Measurements from ENCODE around the gene MRPL12. TPM values are rescaled to one million over a fixed set of nuclear protein-coding genes. Genes with fewer than 3 reads are reported as not detected.

The MRPL12 gene
- total RNA-seq, 4 donors from 2014 or later, result 75.4 to 206 (median 114) TPM

DNA sequence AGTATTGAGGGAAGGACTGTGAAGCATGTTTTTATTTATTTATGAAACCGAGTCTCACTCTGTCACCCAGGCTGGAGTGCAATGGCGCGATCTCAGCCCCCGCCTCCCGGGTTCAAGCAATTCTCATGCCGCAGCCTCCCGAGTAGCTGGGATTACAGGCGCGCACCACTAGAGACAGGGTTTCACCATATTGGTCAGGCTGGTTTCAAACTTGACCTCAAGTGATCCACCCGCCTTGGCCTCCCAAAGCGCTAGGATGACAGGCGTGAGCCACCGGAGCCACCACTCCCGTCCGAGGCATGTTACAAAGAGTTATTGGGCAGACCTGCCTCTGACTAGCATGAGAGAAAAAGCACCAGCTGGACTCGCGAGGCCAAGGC lies 3.1 kb downstream of the MRPL12 start:
- Histone ChIP-seq H3K36me3 (peaks cover 0 to 11% (median 5%) of the 10 kb centered on the region in 4 donors), H3K27me3 (no peaks in the 10 kb centered on the region), H3K4me3 (no peak overlapping the region), H3K9me3 (no peaks in the 10 kb centered on the region), H3K27ac (no peak overlapping the region), H3K4me1 (peaks cover 35 to 48% (median 44%) of the 10 kb centered on the region in 4 donors)
- intact Hi-C loops (cut with DNase I; ENCODE audit: low total_unique reads), result no loop called here
- WGBS, 2 donors (ENCODE audit: low coverage in 1 of 2), result 94% methylated on average over 17 of the region's 17 CpGs; no CpG with 5 or more reads in 1 of the 2 donors
- in situ Hi-C loops (cut with MboI; ENCODE audit: low pct_ligation_motif_present in 1 of 4, low pct_unique_long_range_greater_than_20kb in 1 of 4, low sequenced_read_pairs in 3 of 4), result no loop called here
- no peak for DNase-seq
- no peak for TF ChIP-seq POLR2AphosphoS5 (IDR thresholded peaks at IDR 0.05)
- no peak for TF ChIP-seq CTCF (IDR thresholded peaks at IDR 0.05)
- no peak for TF ChIP-seq POLR2A (IDR thresholded peaks at IDR 0.05)
- TF ChIP-seq EP300 (IDR thresholded peaks at IDR 0.05; ENCODE audit: low read depth), result no peak

GRCh38 chr17:81706757-81707624 lies 3.8 kb downstream of the MRPL12 start:
- Histone ChIP-seq H3K36me3 (peaks cover 0 to 11% (median 5%) of the 10 kb centered on the region in 4 donors), H3K4me1 (peaks cover 29 to 48% (median 41%) of the 10 kb centered on the region in 4 donors), H3K27me3 (no peaks in the 10 kb centered on the region), H3K27ac (no peak overlapping the region), H3K4me3 (no peak overlapping the region), H3K9me3 (no peaks in the 10 kb centered on the region)
- no peak for DNase-seq
- no peak for TF ChIP-seq CTCF (IDR thresholded peaks at IDR 0.05)
- TF ChIP-seq POLR2A (IDR thresholded peaks at IDR 0.05), result no peak
- TF ChIP-seq POLR2AphosphoS5 (IDR thresholded peaks at IDR 0.05), result no peak
- TF ChIP-seq EP300 (IDR thresholded peaks at IDR 0.05; ENCODE audit: low read depth), result no peak
- intact Hi-C loops (cut with DNase I; ENCODE audit: low total_unique reads), result no loop called here
- WGBS, 2 donors (ENCODE audit: low coverage in 1 of 2), result 92% methylated on average over 54 of the region's 54 CpGs; no CpG with 5 or more reads in 1 of the 2 donors
- in situ Hi-C loops (cut with MboI; ENCODE audit: low pct_ligation_motif_present in 1 of 4, low pct_unique_long_range_greater_than_20kb in 1 of 4, low sequenced_read_pairs in 3 of 4), result no loop called here

DNA sequence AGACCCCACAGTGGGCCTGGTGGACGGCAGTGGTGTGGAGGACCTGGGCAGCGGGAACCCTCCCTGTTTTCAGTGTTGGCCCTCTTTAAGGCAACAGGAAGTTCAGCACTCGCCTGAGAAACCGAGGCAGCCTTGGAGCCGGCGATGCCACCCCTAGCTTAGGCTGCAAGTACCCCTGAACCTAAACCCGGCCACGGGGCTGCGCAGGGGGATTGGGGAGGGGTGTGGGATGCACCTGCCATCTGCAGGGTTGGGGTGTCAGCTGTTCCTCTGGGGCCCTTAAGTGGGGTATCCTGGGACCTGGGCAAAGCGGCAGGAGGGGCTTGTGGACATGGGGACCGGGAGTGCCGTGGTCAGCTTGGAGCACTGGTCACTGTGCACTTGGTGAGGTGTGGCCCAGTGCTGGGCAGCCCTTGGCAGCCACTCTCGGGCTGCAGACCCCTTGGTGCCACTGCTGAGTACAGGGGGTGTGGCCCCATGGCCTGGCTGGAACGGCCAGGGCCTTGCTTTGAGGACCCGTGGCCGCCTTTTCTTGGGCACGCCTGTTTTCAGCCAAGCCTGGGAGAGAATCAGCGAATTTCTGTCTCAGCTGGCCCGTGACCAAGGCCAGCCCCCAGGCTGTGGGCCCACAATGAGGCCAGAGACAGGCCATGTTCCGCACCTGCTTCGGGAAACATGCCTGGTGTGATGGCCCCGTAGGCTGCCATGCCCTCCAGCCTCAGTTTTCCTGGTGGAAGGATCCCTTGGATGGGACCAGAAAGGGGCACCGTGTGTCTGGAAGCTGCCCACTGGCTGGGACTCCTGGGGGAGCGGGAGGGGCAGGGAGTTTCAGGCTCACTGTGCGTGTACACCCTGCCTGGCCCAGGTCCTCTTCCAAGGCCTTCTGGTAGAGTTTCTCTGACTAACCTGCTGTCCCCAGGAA lies 4.8 kb downstream of the MRPL12 start:
- H3K4me1 ChIP-seq, result peaks cover 29 to 44% (median 40%) of the 10 kb centered on the region in 4 donors
- no peaks in the 10 kb centered on the region for H3K9me3 ChIP-seq
- 87% methylated on average over 25 of the region's 25 CpGs; no CpG with 5 or more reads in 1 of the 2 donors for WGBS, 2 donors (ENCODE audit: low coverage in 1 of 2)
- intact Hi-C loops (cut with DNase I; ENCODE audit: low total_unique reads), result no loop called here
- no peak overlapping the region for H3K4me3 ChIP-seq
- peaks cover 0 to 11% (median 5%) of the 10 kb centered on the region in 4 donors for H3K36me3 ChIP-seq
- in situ Hi-C loops (cut with MboI; ENCODE audit: low pct_ligation_motif_present in 1 of 4, low pct_unique_long_range_greater_than_20kb in 1 of 4, low sequenced_read_pairs in 3 of 4), result no loop called here
- TF ChIP-seq POLR2AphosphoS5 (IDR thresholded peaks at IDR 0.05), result no peak
- no peak for TF ChIP-seq EP300 (IDR thresholded peaks at IDR 0.05; ENCODE audit: low read depth)
- TF ChIP-seq POLR2A (IDR thresholded peaks at IDR 0.05), result no peak
- no peak for TF ChIP-seq CTCF (IDR thresholded peaks at IDR 0.05)
- H3K27me3 ChIP-seq, result no peaks in the 10 kb centered on the region
- no peak overlapping the region for H3K27ac ChIP-seq
- DNase-seq, result no peak

GRCh38 chr17:81708739-81709185 lies 5.6 kb downstream of the MRPL12 start:
- in situ Hi-C loops (cut with MboI; ENCODE audit: low pct_ligation_motif_present in 1 of 4, low pct_unique_long_range_greater_than_20kb in 1 of 4, low sequenced_read_pairs in 3 of 4) (no loop called here), intact Hi-C loops (cut with DNase I; ENCODE audit: low total_unique reads) (no loop called here)
- no peak overlapping the region for H3K27ac ChIP-seq
- H3K36me3 ChIP-seq, result peaks cover 0 to 11% (median 5%) of the 10 kb centered on the region in 4 donors
- TF ChIP-seq CTCF (IDR thresholded peaks at IDR 0.05) (no peak), POLR2A (IDR thresholded peaks at IDR 0.05) (no peak), EP300 (IDR thresholded peaks at IDR 0.05; ENCODE audit: low read depth) (no peak), POLR2AphosphoS5 (IDR thresholded peaks at IDR 0.05) (no peak)
- no peaks in the 10 kb centered on the region for H3K9me3 ChIP-seq
- WGBS, 2 donors (ENCODE audit: low coverage in 1 of 2), result 57 to 93% methylated on average over 1 to 15 of the region's 17 CpGs
- no peaks in the 10 kb centered on the region for H3K27me3 ChIP-seq
- H3K4me1 ChIP-seq, result peaks cover 33 to 49% (median 47%) of the 10 kb centered on the region in 4 donors
- DNase-seq, result no peak
- no peak overlapping the region for H3K4me3 ChIP-seq
